GM19455 (cell line): ENCODE results near the gene DDX39A.
"Not testable (repeated sequence)": the region's sequence is repeated elsewhere in the genome, so short reads cannot be mapped to it uniquely, and the experiment has no call there.

Source experiments
- ATAC-seq: cut with Tn5 transposase; IDR thresholded peaks from one replicate; pipeline ENCODE4 v1.9.1; 2021; ENCODE audit not compliant: unreplicated experiment

The DDX39A gene

GRCh38 chr19:14419106-14419813, at the start of gene DDX39A:
DDX39A (minus strand) TSS chr19:14419341; CDS start chr19:14413220, 6,121 bp downstream.
- ATAC-seq, result peak; percentile 85

DNA sequence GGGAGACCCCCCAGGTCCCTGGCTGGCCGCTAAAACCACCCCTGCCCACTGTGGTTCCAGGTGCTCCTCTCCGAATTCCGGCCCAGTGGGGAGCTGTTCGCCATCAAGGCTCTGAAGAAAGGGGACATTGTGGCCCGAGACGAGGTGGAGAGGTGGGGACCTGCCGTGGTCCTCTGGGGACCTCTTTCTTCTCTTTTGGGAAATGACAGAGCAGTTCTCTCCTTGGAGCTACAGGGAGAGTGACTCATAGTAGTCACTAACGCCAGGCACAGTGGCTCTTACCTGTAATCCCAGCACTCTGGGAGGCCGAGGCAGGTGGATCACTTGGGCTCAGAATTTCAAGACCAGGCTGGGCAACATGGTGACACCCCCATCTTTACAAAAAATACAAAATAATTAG, 48.7 kb upstream of the DDX39A start:
- no peak for ATAC-seq

- ATAC-seq, result no peak
These were observed 48.2 kb upstream of the DDX39A start for GRCh38 chr19:14467391-14467790.

DNA sequence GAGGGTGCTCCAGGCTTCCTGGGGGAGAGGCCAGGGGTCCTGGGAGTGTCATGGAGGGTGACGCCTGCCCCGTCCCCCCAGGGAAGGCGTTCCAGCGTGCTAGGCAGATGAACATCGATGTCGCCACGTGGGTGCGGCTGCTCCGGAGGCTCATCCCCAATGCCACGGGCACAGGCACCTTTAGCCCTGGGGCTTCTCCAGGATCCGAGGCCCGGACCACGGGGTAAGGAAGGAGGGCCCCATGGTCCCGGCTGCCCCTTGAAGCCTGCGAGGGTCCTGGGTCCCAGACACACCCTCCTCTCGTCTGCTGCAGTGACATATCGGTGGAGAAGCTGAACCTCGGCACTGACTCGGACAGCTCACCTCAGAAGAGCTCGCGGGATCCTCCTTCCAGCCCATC, 44.6 kb upstream of the DDX39A start:
- ATAC-seq, result no peak

GRCh38 chr19:14462401-14462800, 43.3 kb upstream of the DDX39A start:
- ATAC-seq, result not testable (repeated sequence)

DNA sequence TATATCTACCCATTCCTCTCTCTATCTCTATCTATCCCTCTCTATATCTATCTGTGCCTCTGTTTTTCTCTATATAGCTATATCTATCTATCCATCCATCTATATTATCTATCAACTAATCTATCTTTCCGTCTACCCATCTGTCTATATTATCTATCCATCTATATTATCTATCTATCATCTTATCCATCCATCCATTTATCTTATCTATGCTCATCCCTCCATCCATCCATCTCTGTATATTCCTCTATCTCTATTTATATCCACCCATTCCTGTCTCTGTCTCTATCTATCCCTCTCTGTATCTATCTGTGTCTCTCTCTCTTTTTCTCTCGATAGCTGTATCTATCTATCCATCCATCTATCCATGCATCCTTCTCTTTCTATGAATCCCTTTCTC, 41.8 kb upstream of the DDX39A start:
- no peak for ATAC-seq

GRCh38 chr19:14459703-14460102, 40.6 kb upstream of the DDX39A start:
- ATAC-seq, result no peak

GRCh38 chr19:14452303-14452702, 33.2 kb upstream of the DDX39A start:
- not testable (repeated sequence) for ATAC-seq

DNA sequence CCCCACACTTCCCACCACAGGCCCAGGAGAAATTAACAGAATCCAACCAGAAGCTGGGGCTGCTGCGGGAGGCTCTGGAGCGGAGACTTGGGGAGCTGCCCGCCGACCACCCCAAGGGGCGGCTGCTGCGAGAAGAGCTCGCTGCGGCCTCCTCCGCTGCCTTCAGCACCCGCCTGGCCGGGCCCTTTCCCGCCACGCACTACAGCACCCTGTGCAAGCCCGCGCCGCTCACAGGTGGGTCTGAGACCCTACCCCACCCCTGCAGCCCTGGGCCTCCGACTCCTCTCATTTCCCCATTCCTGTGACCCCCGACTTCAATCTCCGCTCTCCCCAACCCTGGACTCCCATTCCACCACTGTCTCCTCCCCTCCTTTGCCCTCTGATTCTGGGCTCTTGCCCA, 31.7 kb upstream of the DDX39A start:
- no peak for ATAC-seq

GRCh38 chr19:14450168-14450874, 31.2 kb upstream of the DDX39A start:
- ATAC-seq, result no peak

- no peak for ATAC-seq
These were observed 30.2 kb upstream of the DDX39A start for GRCh38 chr19:14449321-14449720.

- ATAC-seq, result no peak
These were observed 27.3 kb upstream of the DDX39A start for GRCh38 chr19:14446336-14447036.

DNA sequence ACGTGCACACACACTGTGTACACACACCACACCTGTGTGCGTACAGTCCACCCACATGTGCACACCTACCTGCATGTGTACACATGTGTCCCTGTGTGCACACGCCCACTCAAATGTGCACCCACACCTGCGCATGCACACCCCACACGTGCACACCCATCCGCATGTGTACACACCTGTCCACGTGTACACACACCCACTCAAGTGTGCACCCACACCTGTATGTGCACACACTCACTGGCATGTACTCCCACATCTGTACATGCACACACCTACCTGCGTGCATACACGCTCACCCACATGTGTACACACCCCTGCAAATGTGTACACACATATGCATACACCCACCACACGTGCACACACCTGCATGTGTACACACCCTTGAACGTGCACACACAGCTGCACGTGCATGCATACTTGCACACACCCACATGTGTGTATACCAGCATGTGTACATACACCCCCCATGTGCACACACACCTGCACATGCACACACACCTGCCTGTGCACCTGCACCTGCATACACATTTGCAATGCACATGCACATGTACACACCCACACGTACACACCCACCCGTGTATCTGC, 24.6 kb upstream of the DDX39A start:
- ATAC-seq, result no peak

DNA sequence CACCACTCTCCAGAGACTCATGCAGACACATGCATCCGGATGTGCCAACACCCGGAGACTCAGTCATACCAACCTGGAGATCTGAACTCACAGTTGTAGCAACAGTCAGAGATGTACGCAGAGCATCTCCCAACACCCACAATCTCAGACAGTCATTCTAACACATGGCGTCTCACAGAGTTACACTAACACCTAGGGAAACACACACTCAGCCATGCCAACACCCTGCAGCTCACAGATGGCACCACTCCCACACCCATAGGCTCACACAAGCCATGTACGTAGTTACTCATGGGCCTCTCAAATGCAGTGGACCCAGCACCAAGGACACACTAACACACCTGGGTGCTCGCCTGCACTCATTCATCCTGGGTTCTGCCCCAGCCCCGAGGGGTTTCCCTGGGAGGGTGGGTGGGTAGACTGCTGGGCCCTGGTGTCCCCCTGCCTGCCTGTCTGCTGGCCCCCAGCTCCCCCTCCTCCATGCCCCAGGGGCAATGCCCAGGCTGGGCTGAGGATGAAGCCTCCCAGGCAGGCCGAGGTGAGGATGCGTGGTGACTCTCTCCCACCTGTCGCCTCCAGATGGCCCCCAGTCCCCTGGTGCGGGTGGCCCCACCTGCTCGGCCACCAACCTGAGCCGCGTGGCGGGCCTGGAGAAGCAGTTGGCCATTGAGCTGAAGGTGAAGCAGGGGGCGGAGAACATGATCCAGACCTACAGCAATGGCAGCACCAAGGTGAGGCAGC, 23.9 kb upstream of the DDX39A start:
- no peak for ATAC-seq

DNA sequence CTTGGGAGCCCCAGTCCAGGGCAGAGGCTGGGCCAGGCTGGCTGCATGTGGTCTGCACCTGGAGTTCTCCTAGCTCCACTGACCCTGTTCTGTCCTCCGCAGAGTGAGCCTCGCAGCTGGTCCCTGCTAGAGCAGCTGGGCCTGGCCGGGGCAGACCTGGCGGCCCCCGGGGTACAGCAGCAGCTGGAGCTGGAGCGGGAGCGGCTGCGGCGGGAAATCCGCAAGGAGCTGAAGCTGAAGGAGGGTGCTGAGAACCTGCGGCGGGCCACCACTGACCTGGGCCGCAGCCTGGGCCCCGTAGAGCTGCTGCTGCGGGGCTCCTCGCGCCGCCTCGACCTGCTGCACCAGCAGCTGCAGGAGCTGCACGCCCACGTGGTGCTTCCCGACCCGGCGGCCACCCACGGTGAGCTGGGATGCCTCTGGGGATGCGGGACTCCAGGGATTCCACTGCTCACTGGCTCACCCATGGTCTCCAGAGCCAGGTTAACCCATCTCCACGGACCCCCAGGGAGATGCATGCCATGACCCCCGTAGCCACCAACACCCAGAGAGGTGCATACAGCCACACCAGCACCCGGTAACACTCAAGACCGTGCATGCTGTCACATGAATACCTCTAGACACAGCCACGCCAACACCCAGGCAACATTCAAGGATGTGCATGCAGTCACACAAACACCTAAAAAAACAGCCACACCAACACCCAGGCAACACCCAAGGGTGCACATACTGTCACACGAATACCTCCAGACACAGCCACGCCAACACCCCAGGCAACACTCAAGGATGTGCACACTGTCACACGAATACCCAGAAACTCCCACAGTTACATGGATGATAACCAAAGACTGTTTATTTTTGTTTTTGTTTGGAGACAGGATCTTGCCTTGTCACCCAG, 22.1 kb upstream of the DDX39A start:
- ATAC-seq, result no peak

DNA sequence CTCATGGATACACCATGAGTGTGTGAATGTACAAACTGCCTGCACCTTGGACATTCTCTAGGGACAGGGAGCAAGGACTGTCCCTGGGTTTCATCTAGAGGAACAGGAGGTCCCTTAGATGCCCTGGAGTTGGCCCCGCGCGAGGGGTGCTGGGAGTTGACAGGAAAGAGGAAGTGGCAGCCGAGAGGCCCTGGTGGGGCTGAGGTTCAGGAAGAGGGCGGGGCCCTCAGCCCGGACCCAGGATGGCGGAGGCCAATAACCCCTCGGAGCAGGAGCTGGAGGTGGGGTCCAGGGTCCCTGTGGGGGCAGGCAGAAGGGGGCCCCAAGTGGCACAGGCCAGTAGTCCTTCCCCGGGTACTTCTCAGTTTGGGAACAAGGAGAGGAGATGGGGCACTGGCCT, 20.9 kb upstream of the DDX39A start:
- ATAC-seq, result no peak

GRCh38 chr19:14439014-14439413, 19.9 kb upstream of the DDX39A start:
- no peak for ATAC-seq

DNA sequence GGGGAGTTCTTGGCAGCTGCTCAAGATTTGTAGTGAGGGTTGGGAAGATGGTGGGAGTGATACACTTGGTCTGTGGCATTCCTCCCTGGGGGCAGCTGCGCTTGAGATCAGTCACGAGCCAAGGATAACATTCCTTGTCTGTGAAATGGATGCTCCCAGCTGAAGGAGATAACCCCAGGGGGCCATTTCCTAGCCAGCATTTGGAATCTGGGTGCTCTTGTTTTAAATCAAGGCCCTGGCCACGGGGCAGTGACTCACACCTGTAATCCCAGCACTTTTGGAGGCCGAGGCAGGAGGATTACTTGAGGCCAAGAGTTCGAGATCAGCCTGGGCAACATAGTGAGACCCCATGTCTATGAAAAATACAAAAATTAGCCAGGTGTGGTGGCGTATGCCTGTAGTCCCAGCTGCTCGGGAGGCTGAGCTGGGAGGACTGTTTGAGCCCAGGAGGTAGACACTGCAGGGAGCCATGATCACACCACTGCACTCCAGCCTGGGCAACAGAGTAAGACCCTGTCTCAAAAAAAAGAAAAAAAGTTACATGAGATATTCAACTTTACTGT, 18.5 kb upstream of the DDX39A start:
- no peak for ATAC-seq

DNA sequence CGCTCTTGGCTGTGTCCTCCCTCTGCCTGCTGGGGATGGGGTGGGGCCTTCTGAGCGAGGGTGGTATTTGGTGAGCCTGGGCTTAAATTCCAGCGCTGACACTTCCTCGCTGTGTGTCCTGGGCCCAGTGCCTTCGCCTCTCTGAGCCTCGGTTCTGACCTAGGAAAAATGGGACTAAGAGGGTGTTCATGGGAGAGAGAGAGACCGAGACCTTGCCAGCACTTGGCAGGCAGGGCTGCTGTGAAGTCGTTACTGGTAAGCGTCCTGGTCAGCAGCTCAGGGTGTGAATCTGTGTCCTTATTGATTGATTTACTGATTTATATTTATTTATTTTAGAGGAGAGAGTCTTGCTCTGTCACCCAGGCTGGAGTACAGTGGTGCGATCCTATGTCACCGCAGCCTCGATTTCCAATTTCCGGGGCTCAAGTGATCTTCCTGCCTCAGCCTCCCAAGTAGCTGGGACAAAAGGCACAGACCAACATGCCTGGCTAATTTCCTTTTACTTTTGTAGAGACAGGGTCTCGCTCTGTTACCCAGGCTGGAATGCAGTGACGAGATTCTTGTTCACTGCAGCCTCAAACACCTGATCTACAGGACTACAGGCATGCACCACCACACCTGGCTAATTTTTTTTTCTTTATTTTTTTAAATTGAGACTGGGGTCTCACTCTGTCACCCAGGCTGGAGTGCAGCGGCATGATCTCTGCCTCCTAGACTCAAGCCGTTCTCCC, 16.3 kb upstream of the DDX39A start:
- ATAC-seq, result no peak
